OCI-LY3 (cell line): ENCODE results near the gene KDM2A.
"Not testable (repeated sequence)": the region's sequence is repeated elsewhere in the genome, so short reads cannot be mapped to it uniquely, and the experiment has no call there.

Source experiments
- H2AFZ ChIP-seq: fragments of 200-600, 300-600 bp; shearing (Covaris generic); 2 replicates; pipeline ENCODE4 v1.6.0; 2014; ENCODE audit warnings: antibody characterized with exemption, low read depth, low read length
- H3K27ac ChIP-seq: fragments of 200-600, 300-600 bp; sonication (generic); 2 replicates; pipeline ENCODE4 v1.5.1; 2014; ENCODE audit warnings: mild to moderate bottlenecking, low read length, moderate library complexity, mixed read lengths
- H3K27me3 ChIP-seq: fragments of 200-600, 300-600 bp; sonication (generic); 2 replicates; pipeline ENCODE4 v1.6.1; 2014; ENCODE audit warnings: low read depth, low read length, mixed read lengths
- H3K36me3 ChIP-seq: fragments of 200-600, 300-600 bp; sonication (generic); replicated peaks from 2 replicates; pipeline ENCODE3; 2014; ENCODE audit warnings: low read depth, low read length, mixed read lengths
- H3K4me1 ChIP-seq: fragments of 300-600, 200-600 bp; sonication (generic); 2 replicates; pipeline ENCODE4 v1.6.1; 2014; ENCODE audit warnings: low read length, mixed read lengths
- H3K4me2 ChIP-seq: fragments of 200-600, 300-600 bp; sonication (generic); 2 replicates; pipeline ENCODE4 v1.6.1; 2014; ENCODE audit warnings: low read length, mixed read lengths
- H3K4me3 ChIP-seq: fragments of 300-600, 200-600 bp; sonication (generic); 2 replicates; pipeline ENCODE4 v1.5.1; 2014; ENCODE audit warnings: antibody characterized with exemption, mild to moderate bottlenecking, low read length, moderate library complexity
- H3K79me2 ChIP-seq: fragments of 300-600, 200-600 bp; shearing (Covaris generic); 2 replicates; pipeline ENCODE4 v1.6.1; 2014; ENCODE audit warnings: mild to moderate bottlenecking, low read length, mixed read lengths
- H3K9ac ChIP-seq: fragments of 300-600, 200-600 bp; shearing (Covaris generic); 2 replicates; pipeline ENCODE4 v1.6.0; 2014; ENCODE audit warnings: mild to moderate bottlenecking, low read length, moderate library complexity
- H3K9me3 ChIP-seq: fragments of 200-600, 300-600 bp; shearing (Covaris generic); 2 replicates; pipeline ENCODE4 v1.6.1; 2014; ENCODE audit warnings: low read length, mixed read lengths; ENCODE audit not compliant: insufficient read depth
- H4K20me1 ChIP-seq: fragments of 200-600, 300-600 bp; sonication (generic); 2 replicates; pipeline ENCODE4 v1.6.1; 2016; ENCODE audit warnings: low read length, mixed read lengths; ENCODE audit not compliant: insufficient read depth
- CTCF ChIP-seq: fragments of 200-600, 300-600 bp; sonication (generic); IDR thresholded peaks from 2 replicates; pipeline ENCODE4 v1.5.1; 2014; ENCODE audit warnings: antibody characterized with exemption, low read length, low read depth
- EZH2phosphoT487 ChIP-seq: fragments of 200-600 bp; shearing (Covaris generic); IDR thresholded peaks from 2 replicates; pipeline ENCODE4 v1.6.1; 2018; ENCODE audit warnings: antibody characterized with exemption, mixed run types, low read depth

The KDM2A gene

GRCh38 chr11:67202028-67202427, 83.0 kb downstream of the KDM2A start:
- Histone ChIP-seq H4K20me1 (0 out of 2 replicates have a peak, but pooled peaks cover 4% of the 10 kb centered on the region), H3K79me2 (peaks cover 8% of the 10 kb centered on the region; the same call in 1 of the 2 replicates), H2AFZ (no peak overlapping the region), H3K36me3 (peaks cover 31% of the 10 kb centered on the region), H3K27me3 (no peaks in the 10 kb centered on the region), H3K4me2 (no peak overlapping the region), H3K4me1 (no peaks in the 10 kb centered on the region), H3K27ac (no peak overlapping the region), H3K4me3 (no peak overlapping the region), H3K9me3 (no peaks in the 10 kb centered on the region), H3K9ac (no peak overlapping the region)
- no peak for TF ChIP-seq CTCF
- TF ChIP-seq EZH2phosphoT487 = no peak

GRCh38 chr11:67204822-67205221, 85.8 kb downstream of the KDM2A start:
- Histone ChIP-seq H3K36me3 (peaks cover 29% of the 10 kb centered on the region), H3K4me2 (no peak overlapping the region), H4K20me1 (0 out of 2 replicates have a peak, but pooled peaks cover 4% of the 10 kb centered on the region), H3K9ac (no peak overlapping the region), H3K27ac (no peak overlapping the region), H3K27me3 (no peaks in the 10 kb centered on the region), H3K9me3 (no peaks in the 10 kb centered on the region), H3K79me2 (peaks cover 8% of the 10 kb centered on the region; the same call in 1 of the 2 replicates), H3K4me1 (no peaks in the 10 kb centered on the region), H2AFZ (no peak overlapping the region), H3K4me3 (no peak overlapping the region)
- TF ChIP-seq EZH2phosphoT487 = no peak
- no peak for TF ChIP-seq CTCF

GRCh38 chr11:67209222-67209621, 90.2 kb downstream of the KDM2A start:
- H3K9me3 ChIP-seq, H3K4me3 ChIP-seq, H2AFZ ChIP-seq, H3K4me2 ChIP-seq, H3K9ac ChIP-seq, H3K27me3 ChIP-seq, H3K27ac ChIP-seq: not testable (repeated sequence)
- peaks cover 23% of the 10 kb centered on the region for H3K4me1 ChIP-seq
- H3K79me2 ChIP-seq = peaks cover 28% of the 10 kb centered on the region
- H3K36me3 ChIP-seq = peaks cover 37% of the 10 kb centered on the region
- peaks cover 21% of the 10 kb centered on the region for H4K20me1 ChIP-seq

- no peaks in the 10 kb centered on the region for H3K9me3 ChIP-seq
- H2AFZ ChIP-seq = no peak overlapping the region
- no peak overlapping the region for H3K4me3 ChIP-seq
- H3K27ac ChIP-seq = peak overlapping the region; percentile 77
- H3K4me2 ChIP-seq = no peak overlapping the region
- H3K36me3 ChIP-seq = peaks cover 47% of the 10 kb centered on the region
- TF ChIP-seq CTCF = no peak
- TF ChIP-seq EZH2phosphoT487 = no peak
- H3K79me2 ChIP-seq = peaks cover 38% of the 10 kb centered on the region
- H3K27me3 ChIP-seq = no peaks in the 10 kb centered on the region
- peaks cover 25% of the 10 kb centered on the region for H4K20me1 ChIP-seq
- H3K4me1 ChIP-seq = peaks cover 23% of the 10 kb centered on the region
- no peak overlapping the region for H3K9ac ChIP-seq
Observed at GRCh38 chr11:67211656-67212436, 92.8 kb downstream of the KDM2A start.
